KMS-11 (cell line): ENCODE measurements around the gene ASIC3.

Source experiments
- H2AFZ ChIP-seq: fragments of 200-600 bp; sonication (generic); 2 replicates; pipeline ENCODE4 v1.6.1; 2016; ENCODE audit warnings: antibody characterized with exemption, mixed run types, low read depth
- H3K27ac ChIP-seq: fragments of 200-600 bp; sonication (generic); 2 replicates; pipeline ENCODE4 v1.6.1; 2016; ENCODE audit warnings: mild to moderate bottlenecking, mixed run types
- H3K27me3 ChIP-seq: fragments of 200-600 bp; sonication (generic); 2 replicates; pipeline ENCODE4 v1.6.1; 2017; ENCODE audit warnings: mild to moderate bottlenecking, low read depth, mixed run types, moderate library complexity; ENCODE audit not compliant: insufficient read depth
- H3K36me3 ChIP-seq: fragments of 200-600 bp; sonication (generic); 2 replicates; pipeline ENCODE4 v1.6.1; 2017; ENCODE audit warnings: mild to moderate bottlenecking, mixed run types; ENCODE audit not compliant: insufficient read depth
- H3K4me1 ChIP-seq: fragments of 200-600 bp; sonication (generic); 2 replicates; pipeline ENCODE4 v1.6.1; 2016; ENCODE audit warnings: mild to moderate bottlenecking, low read depth, mixed run types; ENCODE audit not compliant: poor library complexity, severe bottlenecking
- H3K4me2 ChIP-seq: fragments of 200-600 bp; sonication (generic); 2 replicates; pipeline ENCODE4 v1.7.0; 2016; ENCODE audit warnings: mild to moderate bottlenecking, mixed run types
- H3K4me3 ChIP-seq: fragments of 200-600 bp; sonication (generic); IDR thresholded peaks from 2 replicates; pipeline ENCODE4 v1.6.1; 2017; ENCODE audit warnings: low read depth, low read length, mixed read lengths; ENCODE audit not compliant: insufficient read depth
- H3K79me2 ChIP-seq: fragments of 200-600 bp; sonication (generic); 2 replicates; pipeline ENCODE4 v1.6.1; 2016; ENCODE audit warnings: low read depth, mixed run types; ENCODE audit not compliant: insufficient read depth
- H3K9ac ChIP-seq: fragments of 200-600 bp; sonication (generic); 2 replicates; pipeline ENCODE4 v1.6.1; 2016; ENCODE audit warnings: mild to moderate bottlenecking, mixed run types
- H4K20me1 ChIP-seq: fragments of 200-600 bp; sonication (generic); 2 replicates; pipeline ENCODE4 v1.6.1; 2016; ENCODE audit warnings: mild to moderate bottlenecking, mixed run types; ENCODE audit not compliant: insufficient read depth
- CTCF ChIP-seq: fragments of 200-600 bp; sonication (generic); conservative IDR thresholded peaks from 2 replicates; pipeline ENCODE4 v1.6.1; 2017; ENCODE audit warnings: low read depth, mild to moderate bottlenecking, antibody characterized with exemption, low read length, moderate library complexity, mixed read lengths

The ASIC3 gene

GRCh38 chr7:151073990-151074389 lies 25.7 kb downstream of the ASIC3 start:
- Histone ChIP-seq H2AFZ (no peak overlapping the region), H3K4me1 (peaks cover 3% of the 10 kb centered on the region), H3K36me3 (peaks cover 8% of the 10 kb centered on the region; the same call in 1 of the 2 replicates), H3K79me2 (peaks cover 2% of the 10 kb centered on the region; the same call in 1 of the 2 replicates), H3K4me2 (no peak overlapping the region), H3K9ac (no peak overlapping the region), H3K27ac (no peak overlapping the region), H3K27me3 (no peaks in the 10 kb centered on the region), H3K4me3 (no peak overlapping the region), H4K20me1 (no peaks in the 10 kb centered on the region)
- TF ChIP-seq CTCF: no peak

DNA sequence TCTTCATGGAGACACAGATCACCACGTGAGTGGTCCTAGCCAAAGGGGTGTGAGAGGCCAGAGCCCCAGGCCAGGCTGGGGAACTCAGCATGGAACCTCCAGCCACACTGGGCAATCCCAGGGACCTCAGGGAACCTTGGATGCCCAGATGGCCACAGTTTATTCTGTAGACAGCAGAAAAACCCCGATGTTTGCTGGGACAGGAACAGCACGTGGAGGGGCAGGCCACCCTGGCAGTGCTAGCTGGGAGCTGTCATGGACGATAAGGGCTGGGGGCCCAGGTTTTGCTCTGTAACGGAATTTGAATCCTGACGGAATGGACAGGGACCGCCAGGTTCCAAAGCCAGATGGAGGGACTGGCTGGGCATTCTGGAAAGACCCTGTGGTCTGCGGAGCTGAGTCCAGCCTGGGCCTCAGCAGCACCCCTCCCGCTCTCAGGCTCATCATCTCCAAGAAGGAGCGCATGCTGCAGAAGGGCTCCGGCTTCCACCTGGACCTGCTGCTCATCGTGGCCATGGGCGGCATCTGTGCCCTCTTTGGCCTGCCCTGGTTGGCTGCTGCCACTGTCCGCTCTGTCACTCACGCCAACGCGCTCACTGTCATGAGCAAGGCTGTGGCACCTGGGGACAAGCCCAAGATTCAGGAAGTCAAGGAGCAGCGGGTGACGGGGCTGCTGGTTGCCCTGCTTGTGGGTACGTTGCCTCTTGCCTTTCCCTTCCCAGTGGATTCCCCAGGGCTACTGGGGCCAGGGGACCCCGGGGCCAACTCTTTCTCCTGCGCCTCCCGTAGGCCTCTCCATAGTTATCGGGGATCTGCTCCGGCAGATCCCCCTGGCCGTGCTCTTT lies 26.7 kb downstream of the ASIC3 start:
- Histone ChIP-seq H3K4me1 (peaks cover 10% of the 10 kb centered on the region), H3K36me3 (peaks cover 6% of the 10 kb centered on the region; the same call in 1 of the 2 replicates), H3K27me3 (no peaks in the 10 kb centered on the region), H4K20me1 (no peaks in the 10 kb centered on the region), H3K4me2 (no peak overlapping the region), H3K27ac (no peak overlapping the region), H3K79me2 (peaks cover 12% of the 10 kb centered on the region), H3K9ac (no peak overlapping the region), H2AFZ (no peak overlapping the region), H3K4me3 (no peak overlapping the region)
- TF ChIP-seq CTCF: no peak

DNA sequence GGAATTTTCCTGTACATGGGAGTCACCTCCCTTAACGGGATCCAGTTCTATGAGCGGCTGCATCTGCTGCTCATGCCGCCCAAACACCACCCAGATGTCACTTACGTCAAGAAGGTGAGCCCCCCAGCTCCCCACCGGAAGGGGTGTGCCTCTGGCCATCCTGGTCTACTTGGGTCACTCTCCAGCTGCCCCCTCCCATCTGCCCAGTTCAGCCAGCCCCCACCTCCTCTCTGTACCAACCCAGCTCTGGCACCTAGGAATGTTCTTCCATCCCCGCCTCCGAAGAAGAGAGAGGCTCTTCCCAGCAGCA lies 27.3 kb downstream of the ASIC3 start:
- no peaks in the 10 kb centered on the region for H4K20me1 ChIP-seq
- no peak overlapping the region for H2AFZ ChIP-seq
- H3K4me1 ChIP-seq: peaks cover 10% of the 10 kb centered on the region
- H3K4me2 ChIP-seq: no peak overlapping the region
- H3K27me3 ChIP-seq: no peaks in the 10 kb centered on the region
- peaks cover 17% of the 10 kb centered on the region for H3K79me2 ChIP-seq
- H3K9ac ChIP-seq: no peak overlapping the region
- H3K4me3 ChIP-seq: no peak overlapping the region
- no peak for TF ChIP-seq CTCF
- H3K36me3 ChIP-seq: no peaks in the 10 kb centered on the region
- no peak overlapping the region for H3K27ac ChIP-seq

DNA sequence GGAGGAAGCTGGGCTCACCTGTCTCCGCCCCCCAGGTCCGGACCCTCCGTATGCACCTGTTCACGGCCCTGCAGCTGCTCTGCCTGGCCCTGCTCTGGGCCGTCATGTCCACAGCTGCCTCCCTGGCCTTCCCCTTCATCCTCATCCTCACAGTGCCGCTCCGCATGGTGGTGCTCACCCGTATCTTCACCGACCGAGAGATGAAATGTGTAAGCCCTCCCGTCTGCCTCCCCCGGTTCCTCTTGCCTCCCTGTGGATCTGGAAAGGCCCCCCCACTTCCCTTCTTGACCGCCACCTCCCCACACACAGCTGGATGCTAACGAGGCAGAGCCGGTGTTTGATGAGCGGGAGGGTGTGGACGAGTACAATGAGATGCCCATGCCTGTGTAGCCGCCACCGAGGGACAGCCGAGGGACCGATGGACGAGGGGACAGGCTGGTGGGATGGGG lies 27.7 kb downstream of the ASIC3 start:
- Histone ChIP-seq H3K36me3 (no peaks in the 10 kb centered on the region), H3K4me1 (peaks cover 13% of the 10 kb centered on the region), H2AFZ (no peak overlapping the region), H3K9ac (no peak overlapping the region), H3K4me2 (no peak overlapping the region), H3K27me3 (no peaks in the 10 kb centered on the region), H3K79me2 (peaks cover 17% of the 10 kb centered on the region), H4K20me1 (no peaks in the 10 kb centered on the region), H3K27ac (no peak overlapping the region), H3K4me3 (no peak overlapping the region)
- TF ChIP-seq CTCF: no peak
